ENCODE measurements around the gene NHLRC3. TPM values are rescaled to one million over a fixed set of nuclear protein-coding genes. Genes with fewer than 3 reads are reported as not detected.
"Not testable (repeated sequence)": the region's sequence is repeated elsewhere in the genome, so short reads cannot be mapped to it uniquely, and the experiment has no call there.

Gene NHLRC3
- total and polyA plus RNA-seq, 9 of the 15 experiments (the other 6 are each of a cell fraction or from before 2014, with no cell fraction given) = 5.5 to 15.3 (median 9.0) TPM

- H3K4me3 ChIP-seq; intact Hi-C loops (cut with micrococcal nuclease); BruUV-seq (replicated peaks); H3K27me3 ChIP-seq (ENCODE audit: control insufficient read depth in 2 of 2, insufficient read depth in 2 of 2, low read length in 2 of 2); H3K4me2 ChIP-seq (ENCODE audit: insufficient read depth, low read length); ATAC-seq; H3K79me2 ChIP-seq (ENCODE audit: control insufficient read depth, insufficient read depth, low read length); H3K9ac ChIP-seq (ENCODE audit: insufficient read depth in 1 of 2, low read depth in 2 of 2, low read length in 2 of 2); POLR2A ChIA-PET; H2AFZ ChIP-seq (ENCODE audit: low read depth, low read length); H3K9me1 ChIP-seq (ENCODE audit: control insufficient read depth, insufficient read depth, low read length); H3K4me1 ChIP-seq (replicated peaks in 1 of 2; ENCODE audit: control insufficient read depth in 2 of 2, insufficient read depth in 2 of 2, low read length in 2 of 2); H3K27ac ChIP-seq (ENCODE audit: extremely low read depth, low read depth, low read length); FAIRE-seq; H3K9me3 ChIP-seq (replicated peaks; ENCODE audit: control insufficient read depth, insufficient read depth, low read depth, low read length); H4K20me1 ChIP-seq (replicated peaks; ENCODE audit: control insufficient read depth, insufficient read depth, low read length); CTCF ChIA-PET (ENCODE audit: low intra/inter-chr PET ratio); H3K36me3 ChIP-seq (ENCODE audit: control insufficient read depth, insufficient read depth, low read length); TF ChIP-seq NR4A1 (CRISPR knock-in tag; IDR thresholded peaks at IDR 0.05): not testable (repeated sequence)
- WGBS (ENCODE audit: insufficient coverage, low coverage, missing lambda C conversion rate) = 0% methylated on average over 1 of the region's 1 CpG
- DNase-seq (ENCODE audit: extremely low read depth in 1 of 4, low spot score in 3 of 4) = peak in 1 of 4 experiments; percentile 6
- in situ Hi-C loops (cut with MboI) = loop anchor here (5.0 kb wide), 1 partner anchor 41 kb away; no protein-coding TSS in a partner anchor
- 0 out of 2 replicates have a peak, but pooled peaks have one; percentile 40 for TF ChIP-seq ZNF584 (CRISPR knock-in tag; IDR thresholded peaks at IDR 0.05; ENCODE audit: low read depth)
- peak; percentile 72; the same call in 1 of the 2 replicates for TF ChIP-seq NR4A1 (tag; IDR thresholded peaks at IDR 0.05)
- peak; percentile 57; the same call in 1 of the 2 replicates for TF ChIP-seq SMAD4 (CRISPR knock-in tag; conservative IDR thresholded peaks at IDR 0.05)
- TF ChIP-seq PTTG1 (tag; IDR thresholded peaks at IDR 0.05; ENCODE audit: low read depth) = peak; percentile 75
- TF ChIP-seq TEAD1 (CRISPR knock-in tag; IDR thresholded peaks at IDR 0.05) = peak in 1 of 2 experiments; percentile 20; a peak in 1 of 4 replicates
- peak in 1 of 2 experiments; percentile 80; a peak in 1 of 4 replicates for TF ChIP-seq SRF (CRISPR knock-in tag; IDR thresholded peaks at IDR 0.05)
- peak; percentile 66 for TF ChIP-seq RFX1 (IDR thresholded peaks at IDR 0.05)
- TF ChIP-seq HDAC8 (tag; IDR thresholded peaks at IDR 0.05) = peak; percentile 82
- peak; percentile 27; the same call in 1 of the 2 replicates for TF ChIP-seq ZNF592 (IDR thresholded peaks at IDR 0.05)
- peak; percentile 35; the same call in 1 of the 2 replicates for TF ChIP-seq ESRRA (IDR thresholded peaks at IDR 0.05; ENCODE audit: borderline replicate concordance, low read depth)
- 0 out of 2 replicates have a peak, but pooled peaks have one; percentile 31 for TF ChIP-seq TAF7 (tag; IDR thresholded peaks at IDR 0.05)
- 0 out of 2 replicates have a peak, but pooled peaks have one; percentile 30 for TF ChIP-seq KLF6 (CRISPR knock-in tag; IDR thresholded peaks at IDR 0.05; ENCODE audit: borderline replicate concordance)
- TF ChIP-seq CREB3 (tag; conservative IDR thresholded peaks at IDR 0.05; ENCODE audit: low read depth) = peak; percentile 81; the same call in 1 of the 2 replicates
- peak; percentile 38; the same call in 1 of the 2 replicates for TF ChIP-seq IRF9 (tag; IDR thresholded peaks at IDR 0.05)
Measured at GRCh38 chr13:39086251-39086945, 48.1 kb downstream of the NHLRC3 start.
